HEK293 (cell line): ENCODE results near the gene JMJD4.
A peak's percentile ranks its signal among the peaks of the same experiment; 100 is the strongest.

ENCODE experiments used
- CTCF ChIA-PET: fragments of 350-600 bp; formaldehyde crosslinking; extraction: SDS; loops from one replicate; lab custom pipeline; 2021; ENCODE audit warnings: antibody characterized with exemption; lab: Yijun Ruan, JAX
- POLR2A ChIA-PET: fragments of 300-600 bp; formaldehyde crosslinking; extraction: SDS; loops from one replicate; lab custom pipeline; 2020; ENCODE audit warnings: antibody characterized with exemption, inconsistent platforms; lab: Yijun Ruan, JAX
- H3K27ac ChIP-seq: fragments of 200-500 bp; sonication (Bioruptor generic); 2 replicates; pipeline ENCODE4 v1.5.1; 2014; ENCODE audit warnings: low read depth, low read length, control low read depth, inconsistent platforms; ENCODE audit errors: extremely low read depth
- H3K36me3 ChIP-seq, 2 experiments: fragments of 200-500 bp in 1 of 2; sonication (Bioruptor generic) in 1 of 2; 1 replicate in 1 of 2; 2 replicates in 1 of 2; pipeline ENCODE4 v1.5.1; 2014 to 2017; ENCODE audit warnings: inconsistent platforms in 2 of 2, low read length in 2 of 2; ENCODE audit not compliant: control insufficient read depth in 2 of 2, insufficient read depth in 1 of 2
- H3K4me1 ChIP-seq: fragments of 200-500 bp; sonication (Bioruptor generic); 2 replicates; pipeline ENCODE4 v1.5.1; 2014; ENCODE audit warnings: mild to moderate bottlenecking, low read length, inconsistent platforms; ENCODE audit not compliant: control insufficient read depth, insufficient read depth
- H3K4me3 ChIP-seq: 2 replicates; pipeline ENCODE4 v1.5.1; 2011; ENCODE audit warnings: low read depth, mild to moderate bottlenecking, control low read depth, low read length, moderate library complexity
- H3K9me3 ChIP-seq: fragments of 200-500 bp; sonication (Bioruptor generic); 2 replicates; pipeline ENCODE4 v1.5.1; 2014; ENCODE audit warnings: low read depth, low read length, inconsistent platforms; ENCODE audit not compliant: control insufficient read depth, insufficient read depth
- GLIS2 ChIP-seq: fragments of 450-650 bp; formaldehyde crosslinking; IDR thresholded peaks from 2 replicates; pipeline ENCODE4 v1.5.1; 2016; ENCODE audit warnings: missing biosample characterization, missing genetic modification characterization
- IKZF3 ChIP-seq: fragments of 450-650 bp; IDR thresholded peaks from 2 replicates; pipeline ENCODE4 v1.5.0; 2018; ENCODE audit warnings: missing biosample characterization, mild to moderate bottlenecking, missing genetic modification characterization, moderate library complexity
- KLF10 ChIP-seq: fragments of 450-650 bp; IDR thresholded peaks from 2 replicates; pipeline ENCODE4 v1.5.1; 2018; ENCODE audit warnings: missing biosample characterization, mild to moderate bottlenecking, missing genetic modification characterization
- KLF16 ChIP-seq: fragments of 450-650 bp; formaldehyde crosslinking; IDR thresholded peaks from 2 replicates; pipeline ENCODE4 v1.5.1; 2017; ENCODE audit warnings: missing biosample characterization, missing genetic modification characterization
- MZF1 ChIP-seq: fragments of 450-650 bp; formaldehyde crosslinking; IDR thresholded peaks from 2 replicates; pipeline ENCODE4 v1.5.1; 2017; ENCODE audit warnings: missing biosample characterization, missing genetic modification characterization, borderline replicate concordance
- SCRT2 ChIP-seq: fragments of 450-650 bp; formaldehyde crosslinking; IDR thresholded peaks from 2 replicates; pipeline ENCODE4 v1.5.1; 2016; ENCODE audit warnings: missing biosample characterization, missing genetic modification characterization
- ZBTB8A ChIP-seq: fragments of 450-650 bp; formaldehyde crosslinking; IDR thresholded peaks from 2 replicates; pipeline ENCODE4 v1.5.1; 2016; ENCODE audit warnings: missing biosample characterization, missing genetic modification characterization
- ZEB2 ChIP-seq: fragments of 450-650 bp; formaldehyde crosslinking; IDR thresholded peaks from 2 replicates; pipeline ENCODE4 v1.5.1; 2016; ENCODE audit warnings: missing biosample characterization, missing genetic modification characterization
- ZFP37 ChIP-seq: fragments of 450-650 bp; formaldehyde crosslinking; IDR thresholded peaks from 2 replicates; pipeline ENCODE4 v1.5.1; 2016; ENCODE audit warnings: missing biosample characterization, missing genetic modification characterization
- ZIC2 ChIP-seq: fragments of 450-650 bp; formaldehyde crosslinking; IDR thresholded peaks from 2 replicates; pipeline ENCODE4 v1.5.1; 2016; ENCODE audit warnings: missing biosample characterization, missing genetic modification characterization
- ZNF114 ChIP-seq: fragments of 450-650 bp; formaldehyde crosslinking; IDR thresholded peaks from 2 replicates; pipeline ENCODE4 v1.5.0; 2017; ENCODE audit warnings: missing biosample characterization, missing genetic modification characterization
- ZNF121 ChIP-seq: fragments of 450-650 bp; formaldehyde crosslinking; IDR thresholded peaks from 2 replicates; pipeline ENCODE4 v1.5.1; 2016; ENCODE audit warnings: missing biosample characterization, missing genetic modification characterization
- ZNF202 ChIP-seq: fragments of 450-650 bp; formaldehyde crosslinking; IDR thresholded peaks from 2 replicates; pipeline ENCODE4 v1.5.1; 2016; ENCODE audit warnings: missing biosample characterization, missing genetic modification characterization, borderline replicate concordance
- ZNF211 ChIP-seq: fragments of 450-650 bp; formaldehyde crosslinking; IDR thresholded peaks from 2 replicates; pipeline ENCODE4 v1.5.1; 2016; ENCODE audit warnings: low read depth, missing biosample characterization, missing genetic modification characterization
- ZNF280D ChIP-seq: fragments of 450-650 bp; formaldehyde crosslinking; IDR thresholded peaks from 2 replicates; pipeline ENCODE4 v1.5.1; 2016; ENCODE audit warnings: missing biosample characterization, missing genetic modification characterization
- ZNF302 ChIP-seq: fragments of 450-650 bp; formaldehyde crosslinking; IDR thresholded peaks from 2 replicates; pipeline ENCODE4 v1.5.1; 2016; ENCODE audit warnings: missing biosample characterization, missing genetic modification characterization, low read depth
- ZNF350 ChIP-seq: fragments of 450-650 bp; formaldehyde crosslinking; IDR thresholded peaks from 2 replicates; pipeline ENCODE4 v1.5.0; 2017; ENCODE audit warnings: missing biosample characterization, mild to moderate bottlenecking, missing genetic modification characterization
- ZNF394 ChIP-seq: fragments of 450-650 bp; formaldehyde crosslinking; IDR thresholded peaks from 2 replicates; pipeline ENCODE4 v1.5.1; 2016; ENCODE audit warnings: missing biosample characterization, missing genetic modification characterization, mild to moderate bottlenecking, moderate library complexity, borderline replicate concordance
- ZNF529 ChIP-seq: fragments of 450-650 bp; formaldehyde crosslinking; IDR thresholded peaks from 2 replicates; pipeline ENCODE4 v1.5.1; 2017; ENCODE audit warnings: missing genetic modification characterization, missing biosample characterization; ENCODE audit not compliant: insufficient replicate concordance
- ZNF571 ChIP-seq: fragments of 450-650 bp; formaldehyde crosslinking; IDR thresholded peaks from 2 replicates; pipeline ENCODE4 v1.5.0; 2017; ENCODE audit warnings: missing biosample characterization, missing genetic modification characterization
- ZNF621 ChIP-seq: fragments of 450-650 bp; formaldehyde crosslinking; IDR thresholded peaks from 2 replicates; pipeline ENCODE4 v1.5.1; 2017; ENCODE audit warnings: missing biosample characterization, missing genetic modification characterization
- ZNF629 ChIP-seq: fragments of 450-650 bp; formaldehyde crosslinking; IDR thresholded peaks from 2 replicates; pipeline ENCODE4 v1.5.1; 2017; ENCODE audit warnings: missing biosample characterization, missing genetic modification characterization
- ZNF785 ChIP-seq: fragments of 450-650 bp; formaldehyde crosslinking; IDR thresholded peaks from 2 replicates; pipeline ENCODE4 v1.5.1; 2016; ENCODE audit warnings: missing biosample characterization, missing genetic modification characterization
- ZSCAN18 ChIP-seq: fragments of 450-650 bp; formaldehyde crosslinking; IDR thresholded peaks from 2 replicates; pipeline ENCODE4 v1.5.1; 2016; ENCODE audit warnings: missing biosample characterization, missing genetic modification characterization

The JMJD4 gene

GRCh38 chr1:227741166-227741870, 6.2 kb upstream of the JMJD4 start:
- H3K4me1 ChIP-seq = peaks cover 3% of the 10 kb centered on the region; the same call in 1 of the 2 replicates
- peak; percentile 46; the same call in 1 of the 2 replicates for TF ChIP-seq GLIS2
- no peak for TF ChIP-seq ZNF621
- no peak overlapping the region for H3K4me3 ChIP-seq
- H3K36me3 ChIP-seq = peaks cover 6 to 54% of the 10 kb centered on the region in 2 experiments; a peak in 2 of 3 replicates
- POLR2A ChIA-PET = no interaction called here
- no peak overlapping the region for H3K27ac ChIP-seq
- CTCF ChIA-PET = no interaction called here
- no peaks in the 10 kb centered on the region for H3K9me3 ChIP-seq

- ChIA-PET CTCF (no interaction called here), POLR2A (no interaction called here)
- H3K4me3 ChIP-seq = no peak overlapping the region
- TF ChIP-seq ZNF302 (tag by site-specific recombination) (no peak), ZNF280D (tag by site-specific recombination) (0 out of 2 replicates have a peak, but pooled peaks have one; percentile 64), ZIC2 (tag by site-specific recombination) (peak; percentile 37), ZNF629 (no peak)
- no peaks in the 10 kb centered on the region for H3K9me3 ChIP-seq
- H3K4me1 ChIP-seq = peaks cover 6% of the 10 kb centered on the region; the same call in 1 of the 2 replicates
- H3K36me3 ChIP-seq = peaks cover 6 to 50% of the 10 kb centered on the region in 2 experiments; a peak in 2 of 3 replicates
- no peak overlapping the region for H3K27ac ChIP-seq
Measured at GRCh38 chr1:227740401-227740960, 5.4 kb upstream of the JMJD4 start.

- Histone ChIP-seq H3K4me3 (no peak overlapping the region), H3K27ac (no peak overlapping the region), H3K4me1 (peaks cover 6% of the 10 kb centered on the region; the same call in 1 of the 2 replicates), H3K9me3 (no peaks in the 10 kb centered on the region), H3K36me3 (peaks cover 6 to 50% of the 10 kb centered on the region in 2 experiments; a peak in 2 of 3 replicates)
- CTCF ChIA-PET = interaction anchor here (1.0 kb wide), 1 partner anchor 13 kb away, joined by 3 read pairs; no protein-coding TSS in a partner anchor
- POLR2A ChIA-PET = interaction anchor here (1.2 kb wide), 1 partner anchor 9 kb away, joined by 3 read pairs; no protein-coding TSS in a partner anchor
- TF ChIP-seq SCRT2 (tag by site-specific recombination) (no peak), ZBTB8A (tag by site-specific recombination) (no peak), ZNF202 (tag by site-specific recombination) (no peak)
Measured at GRCh38 chr1:227739636-227740035, 4.5 kb upstream of the JMJD4 start.

- CTCF ChIA-PET = no interaction called here
- Histone ChIP-seq H3K4me1 (peaks cover 8% of the 10 kb centered on the region; the same call in 1 of the 2 replicates), H3K4me3 (no peak overlapping the region), H3K9me3 (no peaks in the 10 kb centered on the region), H3K27ac (no peak overlapping the region), H3K36me3 (peaks cover 6 to 51% of the 10 kb centered on the region in 2 experiments; a peak in 2 of 3 replicates)
- no peak for TF ChIP-seq ZNF785 (tag by site-specific recombination)
- no peak for TF ChIP-seq ZNF529 (tag by site-specific recombination)
- no peak for TF ChIP-seq KLF16 (tag by site-specific recombination)
- no peak for TF ChIP-seq ZSCAN18 (tag by site-specific recombination)
- TF ChIP-seq ZNF121 (tag by site-specific recombination) = no peak
- no peak for TF ChIP-seq IKZF3 (tag by site-specific recombination)
- no peak for TF ChIP-seq ZIC2 (tag by site-specific recombination)
- TF ChIP-seq ZNF394 (tag by site-specific recombination) = no peak
- no peak for TF ChIP-seq ZNF571 (tag by site-specific recombination)
- TF ChIP-seq ZFP37 = no peak
- no peak for TF ChIP-seq ZNF350 (tag by site-specific recombination)
- no peak for TF ChIP-seq KLF10
- TF ChIP-seq ZNF211 (tag by site-specific recombination) = no peak
- TF ChIP-seq MZF1 = no peak
- no peak for TF ChIP-seq ZNF114 (tag by site-specific recombination)
- TF ChIP-seq ZEB2 (tag by site-specific recombination) = no peak
- POLR2A ChIA-PET = interaction anchor here (1.2 kb wide), 1 partner anchor 8 kb away, joined by 3 read pairs; no protein-coding TSS in a partner anchor
Measured at GRCh38 chr1:227738820-227739219, 3.7 kb upstream of the JMJD4 start.
